ENCODE results near the gene STK16.
"Not testable (repeated sequence)": the region's sequence is repeated elsewhere in the genome, so short reads cannot be mapped to it uniquely, and the experiment has no call there.

STK16 gene

DNA sequence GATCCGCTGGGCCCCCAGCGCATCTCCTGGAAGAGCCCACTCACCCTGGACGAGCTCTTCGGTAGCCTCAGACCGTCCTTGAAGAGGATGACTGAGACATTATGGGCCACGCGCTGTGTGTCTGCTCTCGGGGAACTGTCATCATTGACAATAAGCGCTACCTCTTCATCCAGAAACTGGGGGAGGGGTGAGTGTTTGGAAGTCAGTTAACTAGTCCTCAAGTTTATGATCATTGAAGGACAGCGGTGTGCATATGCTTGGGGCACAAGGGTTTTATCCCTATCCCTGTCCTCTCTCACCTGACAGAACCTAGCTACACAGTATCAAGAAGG, 586 bp downstream of the STK16 start:
- DNase-seq (ENCODE audit: low spot score), result peak; percentile 23

GRCh38 chr2:219246559-219246958, 1.3 kb downstream of the STK16 start:
- DNase-seq (ENCODE audit: low spot score), result no peak

- no peak for DNase-seq (ENCODE audit: low spot score)
These were observed 2.7 kb downstream of the STK16 start for GRCh38 chr2:219247678-219248642.

- no peak for DNase-seq (ENCODE audit: low spot score)
These were observed 3.5 kb downstream of the STK16 start for GRCh38 chr2:219248845-219249202.

- peak; percentile 58 for DNase-seq (ENCODE audit: low spot score)
These were observed 4.1 kb downstream of the STK16 start for GRCh38 chr2:219249203-219249980.

DNA sequence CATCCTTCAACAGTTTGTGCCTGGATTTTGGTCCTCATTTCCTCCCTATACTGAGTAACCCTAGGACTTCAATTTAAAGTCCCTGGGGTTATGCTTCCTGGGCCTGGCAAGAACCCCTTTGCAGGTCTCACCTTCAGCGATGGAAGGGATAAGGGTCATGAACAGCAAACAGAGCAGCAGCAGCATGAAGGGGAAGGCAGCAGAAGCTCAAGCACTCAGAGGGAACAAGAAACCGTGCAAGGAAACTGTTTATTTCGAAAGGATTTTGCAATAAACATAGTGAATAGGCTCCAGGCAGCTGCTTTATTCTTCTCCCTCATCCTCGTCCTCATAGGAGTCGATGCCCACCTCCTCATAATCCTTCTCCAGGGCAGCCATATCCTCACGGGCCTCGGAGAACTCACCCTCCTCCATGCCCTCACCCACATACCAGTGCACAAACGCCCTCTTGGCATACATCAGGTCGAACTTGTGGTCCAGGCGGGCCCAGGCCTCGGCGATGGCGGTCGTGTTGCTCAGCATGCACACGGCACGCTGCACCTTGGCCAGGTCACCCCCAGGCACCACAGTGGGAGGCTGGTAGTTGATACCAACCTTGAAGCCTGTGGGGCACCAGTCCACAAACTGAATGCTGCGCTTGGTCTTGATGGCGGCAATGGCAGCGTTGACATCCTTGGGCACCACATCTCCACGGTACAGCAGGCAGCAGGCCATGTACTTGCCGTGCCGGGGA, 4.9 kb downstream of the STK16 start:
- no peak for DNase-seq (ENCODE audit: low spot score)

GRCh38 chr2:219251656-219252055, 6.4 kb downstream of the STK16 start:
- peak; percentile 37 for DNase-seq (ENCODE audit: low spot score)

GRCh38 chr2:219252084-219252483, 6.8 kb downstream of the STK16 start:
- DNase-seq (ENCODE audit: low spot score), result no peak

DNA sequence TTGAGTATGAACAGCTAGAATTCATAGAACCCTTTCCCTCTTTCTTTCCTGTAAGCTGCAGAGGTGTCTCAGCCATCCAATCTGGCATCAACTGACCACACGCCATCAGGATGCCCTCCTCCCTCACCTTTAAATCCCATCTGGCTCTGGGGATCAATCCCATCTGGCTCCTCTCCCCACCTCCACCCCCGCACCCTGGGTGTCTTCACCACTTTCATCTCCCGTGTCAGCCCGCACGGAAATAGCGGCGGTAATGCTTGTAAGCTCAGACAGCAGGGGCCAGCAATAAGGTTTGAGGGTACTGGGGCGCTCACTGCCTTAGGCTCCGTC, 7.3 kb downstream of the STK16 start:
- DNase-seq (ENCODE audit: low spot score), result no peak

- peak; percentile 28 for DNase-seq (ENCODE audit: low spot score)
These were observed 7.8 kb downstream of the STK16 start, which contains the start of gene TUBA4B for GRCh38 chr2:219252900-219253752. TUBA4B (plus strand) TSS chr2:219253243; CDS start chr2:219253408, 165 bp downstream.

DNA sequence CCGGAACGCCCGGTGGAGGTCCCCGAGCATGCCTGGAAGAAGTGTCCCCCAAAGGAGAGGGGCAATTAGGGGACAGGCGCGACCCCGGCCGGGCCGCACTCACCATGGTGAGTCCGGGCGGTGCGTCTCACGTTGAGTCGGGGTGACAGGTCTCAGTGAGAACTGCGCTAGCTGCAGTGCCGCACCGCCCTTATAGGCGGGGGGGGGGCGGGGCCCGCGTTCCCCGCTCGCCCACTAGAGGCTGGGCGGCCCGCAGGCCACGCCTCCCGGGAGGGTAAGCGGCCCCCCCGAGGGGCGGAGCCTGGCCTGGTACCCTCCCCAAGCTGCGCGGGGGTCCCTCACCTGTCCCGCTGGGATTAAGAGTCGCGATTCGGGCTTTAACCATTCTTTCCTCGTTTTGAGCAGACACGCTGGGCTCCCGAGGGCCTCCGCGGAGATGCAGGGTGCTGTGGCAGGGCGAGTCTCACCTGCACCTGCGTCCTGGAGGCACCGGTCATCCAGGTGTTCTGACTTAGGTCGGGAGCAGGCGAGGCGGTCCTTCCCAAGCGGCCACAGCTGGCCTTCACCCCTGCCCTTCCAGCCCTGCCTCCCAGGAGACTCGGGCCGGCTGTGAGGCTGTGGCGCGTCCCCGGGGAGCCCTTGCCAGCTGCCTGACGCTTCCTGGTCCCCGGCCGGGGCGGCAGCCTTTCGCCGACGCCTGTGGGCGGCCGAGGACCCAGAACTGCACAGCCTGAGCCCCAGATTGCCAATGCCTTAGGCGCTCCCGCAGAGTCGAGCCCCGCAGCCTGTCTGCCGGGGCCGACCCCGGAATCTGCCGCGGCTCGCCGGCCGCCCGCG, 8.7 kb downstream of the STK16 start, which contains the start of gene TUBA4A:
Gene TUBA4A (minus strand): TSS at position 166 of the 837 bp plus-strand sequence. CDS start 60 bp downstream, at position 106.
- peak; percentile 91 for DNase-seq (ENCODE audit: low spot score)

DNA sequence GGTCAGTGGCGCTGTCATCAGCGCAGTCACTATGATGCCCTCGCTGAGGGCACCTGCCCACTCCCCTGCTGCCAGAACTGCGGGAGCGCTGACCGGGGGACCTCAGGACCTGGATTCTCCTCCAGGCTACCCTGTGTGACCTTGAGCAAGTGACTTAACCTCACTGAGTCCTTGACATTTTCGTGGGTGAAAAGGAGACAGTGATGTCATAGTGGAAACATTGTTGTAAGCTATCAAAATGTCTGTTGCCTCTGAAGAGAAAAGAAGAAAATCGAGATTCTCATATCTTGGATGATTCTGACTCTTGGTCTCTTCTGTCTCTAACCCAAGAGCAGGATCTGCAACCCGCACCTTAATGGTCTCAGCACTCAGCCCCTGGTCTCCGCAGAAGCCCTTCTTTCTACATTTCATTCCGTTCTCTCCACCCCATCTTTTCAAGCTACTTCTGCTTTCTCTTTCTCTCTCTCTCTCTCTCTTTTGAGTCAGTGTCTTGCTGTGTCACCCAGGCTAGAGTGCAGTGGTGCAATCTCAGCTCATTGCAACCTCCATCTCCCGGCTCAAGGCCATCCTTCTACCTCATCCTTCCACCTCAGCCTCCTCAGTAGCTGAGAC, 9.4 kb downstream of the STK16 start:
- DNase-seq (ENCODE audit: low spot score), result no peak

GRCh38 chr2:219258942-219259341, 13.7 kb downstream of the STK16 start:
- DNase-seq (ENCODE audit: low spot score), result not testable (repeated sequence)

GRCh38 chr2:219261024-219261855, 16.0 kb downstream of the STK16 start:
- no peak for DNase-seq (ENCODE audit: low spot score)

DNA sequence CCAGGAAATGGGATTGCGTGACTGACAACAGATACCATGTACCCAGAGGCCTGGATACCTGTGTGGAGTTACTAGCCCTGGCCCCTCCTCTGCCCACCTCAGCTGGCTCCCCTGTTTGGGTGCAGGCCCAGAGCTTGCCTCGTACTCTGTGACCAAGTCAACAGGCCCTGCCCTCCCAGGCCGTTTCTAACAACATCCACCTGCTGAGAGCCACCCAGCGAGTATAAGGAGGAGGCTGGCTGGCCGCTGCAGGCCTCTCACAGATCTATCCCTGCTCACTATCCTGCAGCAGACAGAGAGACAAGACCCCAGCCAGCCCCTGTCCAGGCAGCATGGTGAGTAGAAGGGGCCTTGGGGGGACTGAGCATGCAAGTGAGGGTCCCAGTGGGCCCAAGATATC, 21.0 kb downstream of the STK16 start:
- DNase-seq (ENCODE audit: low spot score), result no peak

DNA sequence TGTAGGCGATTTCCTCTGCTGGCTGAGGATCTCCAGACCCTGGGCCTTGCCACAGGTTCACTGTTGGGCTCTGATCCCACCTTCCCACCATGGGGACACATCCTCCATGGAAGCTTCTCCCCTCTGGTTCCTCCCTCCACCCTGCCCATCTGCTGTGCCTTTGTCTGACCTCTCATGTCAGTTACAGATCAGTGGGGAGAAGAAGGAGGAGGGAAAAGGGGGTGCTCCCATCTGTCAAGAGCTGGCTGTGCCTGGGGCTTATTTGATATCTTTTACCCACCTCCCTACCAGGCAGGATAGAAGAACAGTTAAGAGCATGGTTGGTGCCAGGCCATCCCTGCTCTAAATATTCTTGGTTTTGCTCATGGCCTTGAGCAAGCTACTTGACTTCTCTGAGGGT, 21.6 kb downstream of the STK16 start:
- no peak for DNase-seq (ENCODE audit: low spot score)

- DNase-seq (ENCODE audit: low spot score), result no peak
These were observed 23.0 kb downstream of the STK16 start for GRCh38 chr2:219268294-219268693.

DNA sequence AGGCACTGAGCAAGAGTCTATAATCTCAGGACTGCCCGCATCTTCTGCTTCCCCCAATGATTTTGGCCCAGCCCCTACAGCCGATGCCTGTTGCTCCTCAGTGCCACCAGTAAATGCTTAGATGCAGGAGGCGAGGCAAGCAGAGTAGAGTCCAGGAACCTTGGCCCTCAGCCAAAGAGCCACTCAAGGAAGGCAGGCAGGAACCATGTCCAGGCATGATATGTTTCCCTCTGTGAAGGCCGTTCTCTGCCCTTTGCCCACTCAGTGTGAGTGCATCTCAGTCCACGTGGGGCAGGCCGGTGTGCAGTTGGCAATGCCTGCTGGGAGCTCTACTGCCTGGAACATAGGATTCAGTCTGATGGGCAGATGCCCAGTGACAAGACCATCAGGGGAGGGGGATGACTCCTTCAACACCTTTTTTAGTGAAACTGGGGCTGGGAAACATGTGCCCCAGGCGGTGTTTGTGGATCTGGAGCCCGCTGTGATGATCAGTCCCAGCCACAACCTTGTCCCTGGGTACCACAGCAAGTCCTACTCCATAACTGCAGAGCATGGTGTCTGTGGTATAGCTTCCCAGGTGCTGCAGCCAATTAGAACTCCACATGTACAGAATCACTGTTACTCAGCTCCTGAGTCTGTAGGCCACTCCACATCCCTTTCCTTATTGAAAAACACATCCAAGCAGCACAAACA, 24.2 kb downstream of the STK16 start:
- no peak for DNase-seq (ENCODE audit: low spot score)

DNA sequence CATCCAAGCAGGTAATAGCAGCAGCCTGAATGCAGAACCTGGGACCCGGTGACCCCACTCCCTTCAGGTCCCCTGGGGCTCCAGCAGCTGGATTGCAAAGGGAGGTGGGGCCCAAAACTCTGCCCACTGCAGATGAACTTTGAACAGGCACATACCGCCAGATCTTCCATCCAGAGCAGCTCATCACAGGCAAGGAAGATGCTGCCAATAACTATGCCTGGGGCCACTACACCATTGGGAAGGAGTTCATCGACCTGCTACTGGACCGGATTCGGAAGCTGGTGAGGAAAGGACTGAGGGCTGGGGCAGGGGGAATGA, 24.7 kb downstream of the STK16 start:
- DNase-seq (ENCODE audit: low spot score), result no peak

All from hepatic stellate cell (primary cell).